Kidney (tissue), 14 donors: ENCODE measurements around the gene OTOF. TPM values are rescaled to one million over a fixed set of nuclear protein-coding genes. Genes with fewer than 3 reads are reported as not detected.

Experiments used
- DNase-seq, 5 donors: peaks; one replicate each; pipeline ENCODE4 v3.0.0-alpha.2; 2013 to 2020
- FAIRE-seq: peaks from 2 replicates; lab custom pipeline; 2012; peaks lifted over from hg19 to GRCh38; lab: Jason Lieb, UNC
- H3K27ac ChIP-seq, 2 donors: one replicate each; pipeline ENCODE4 v1.7.0; 2013; ENCODE audit warnings: low read depth in 2 of 2, low read length in 2 of 2, inconsistent platforms in 1 of 2
- H3K27me3 ChIP-seq: one replicate; pipeline ENCODE4 v1.7.1; 2013; ENCODE audit warnings: low read length, inconsistent platforms; ENCODE audit not compliant: control insufficient read depth, insufficient read depth
- H3K36me3 ChIP-seq, 3 donors: one replicate each; pipeline versions ENCODE4 v1.7.0 to v1.7.1; 2013; ENCODE audit warnings: low read length in 3 of 3, control low read depth in 1 of 3, inconsistent platforms in 1 of 3; ENCODE audit not compliant: insufficient read depth in 3 of 3, control insufficient read depth in 2 of 3
- H3K4me1 ChIP-seq, 3 donors: one replicate each; pipeline versions ENCODE4 v1.7.0 to v1.7.1; 2013; ENCODE audit warnings: low read length in 3 of 3, inconsistent platforms in 1 of 3, low read depth in 1 of 3; ENCODE audit not compliant: control insufficient read depth in 2 of 3, insufficient read depth in 2 of 3
- H3K4me3 ChIP-seq, 3 donors: one replicate each; pipeline versions ENCODE4 v1.7.0 to v1.8.1; 2013; ENCODE audit warnings: low read length in 3 of 3, control low read depth in 1 of 3, inconsistent platforms in 1 of 3
- H3K9ac ChIP-seq, 3 donors: one replicate each; pipeline versions ENCODE4 v1.7.0 to v1.7.1; 2013; ENCODE audit warnings: low read length in 3 of 3, control low read depth in 1 of 3, inconsistent platforms in 1 of 3
- H3K9me3 ChIP-seq, 3 donors: one replicate each; pipeline versions ENCODE4 v1.7.0 to v1.7.1; 2013; ENCODE audit warnings: low read length in 3 of 3, control low read depth in 1 of 3, inconsistent platforms in 1 of 3; ENCODE audit not compliant: control insufficient read depth in 2 of 3, insufficient read depth in 1 of 3
- intact Hi-C: fragments of 100-400 bp; cut with DNase I; formaldehyde crosslinking; loops from one replicate; pipeline ENCODE4 v1.11.1; 2022
- polyA plus RNA-seq: library from polyadenylated mRNA; stranded (reverse); fragments of 350-450 nt; fragmentation: Illumina TruSeq; extraction: RNeasy Lipid Tissue Mini Kit (QIAGEN cat#74804); gene quantifications from one replicate; pipeline ENCODE4 v1.2.3, GENCODE V29; 2014; ENCODE audit warnings: low read depth, low replicate concordance; ENCODE audit not compliant: insufficient read depth
- total RNA-seq: library from RNA; stranded (reverse); fragmentation: NEBNext Ultra II Directional; extraction: Animal tissue kit (Norgen Biotek cat#: 25700); gene quantifications from one replicate; pipeline ENCODE4 v1.2.1, GENCODE V29; 2021
- TF ChIP-seq, protein P1 (sequence below): IDR thresholded peaks from 3 replicates; pipeline ENCODE4 v1.5.1; 2012; ENCODE audit warnings: mild to moderate bottlenecking, moderate library complexity, borderline replicate concordance; ENCODE audit not compliant: insufficient read depth; ENCODE audit errors: extremely low read depth
- donor health status: control.
- donor health status: control.
- donor health status: control.
- donor health status: control.
- donor health status: control.
- donor health status: DM: yes; HTN: yes; CAD: no.
- donor health status: Normal renal cell carcinoma (clear cell type).

Gene OTOF
- total and polyA plus RNA-seq, 2 donors from 2014 or later = 0.16 TPM; not detected in 1

DNA sequence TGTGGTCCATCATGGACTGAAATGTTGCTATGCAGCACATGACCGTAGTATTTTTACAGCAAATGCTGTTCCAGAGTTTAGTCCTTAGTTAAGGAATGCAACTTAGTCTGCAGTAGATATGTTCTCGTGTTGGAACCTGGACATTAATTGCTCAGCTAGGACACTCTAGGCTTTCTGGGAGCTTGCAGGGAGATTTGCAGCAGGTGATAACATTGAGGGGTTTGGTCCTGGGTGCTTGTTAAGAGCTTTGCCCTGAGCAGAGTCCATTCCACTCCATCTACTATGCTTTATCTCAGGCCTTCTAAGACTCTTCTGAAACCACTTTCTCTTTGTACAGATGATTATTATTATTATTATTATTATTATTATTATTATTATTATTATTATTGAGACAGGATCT is 49.1 kb downstream of the OTOF start:
- no peak for FAIRE-seq

DNA sequence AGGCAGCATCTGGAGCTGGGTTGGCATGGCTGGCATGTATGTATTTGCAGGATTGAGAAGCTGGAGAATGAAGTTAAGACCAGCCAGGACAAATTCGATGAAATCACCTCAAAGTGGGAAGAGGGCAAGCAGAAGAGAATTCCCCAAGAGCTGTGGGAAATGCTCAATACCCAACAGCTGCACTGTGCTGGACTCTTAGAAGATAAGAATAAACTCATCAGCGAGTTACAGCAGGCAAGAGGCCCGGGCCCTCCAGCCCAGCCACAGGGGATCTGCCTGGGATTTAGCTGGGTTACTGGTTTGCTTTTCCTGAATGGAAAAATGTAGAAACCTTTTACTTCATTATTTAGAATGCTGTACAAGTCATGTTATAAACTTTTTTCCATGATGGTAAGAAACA is 53.7 kb downstream of the OTOF start:
- no peak for FAIRE-seq
- no peak for DNase-seq
- Histone ChIP-seq H3K9me3 (no peaks in the 10 kb centered on the region), H3K9ac (no peak overlapping the region), H3K36me3 (no peaks in the 10 kb centered on the region), H3K27me3 (no peaks in the 10 kb centered on the region), H3K4me1 (no peaks in the 10 kb centered on the region), H3K4me3 (no peak overlapping the region), H3K27ac (no peak overlapping the region)
- TF ChIP-seq, protein P1, sequence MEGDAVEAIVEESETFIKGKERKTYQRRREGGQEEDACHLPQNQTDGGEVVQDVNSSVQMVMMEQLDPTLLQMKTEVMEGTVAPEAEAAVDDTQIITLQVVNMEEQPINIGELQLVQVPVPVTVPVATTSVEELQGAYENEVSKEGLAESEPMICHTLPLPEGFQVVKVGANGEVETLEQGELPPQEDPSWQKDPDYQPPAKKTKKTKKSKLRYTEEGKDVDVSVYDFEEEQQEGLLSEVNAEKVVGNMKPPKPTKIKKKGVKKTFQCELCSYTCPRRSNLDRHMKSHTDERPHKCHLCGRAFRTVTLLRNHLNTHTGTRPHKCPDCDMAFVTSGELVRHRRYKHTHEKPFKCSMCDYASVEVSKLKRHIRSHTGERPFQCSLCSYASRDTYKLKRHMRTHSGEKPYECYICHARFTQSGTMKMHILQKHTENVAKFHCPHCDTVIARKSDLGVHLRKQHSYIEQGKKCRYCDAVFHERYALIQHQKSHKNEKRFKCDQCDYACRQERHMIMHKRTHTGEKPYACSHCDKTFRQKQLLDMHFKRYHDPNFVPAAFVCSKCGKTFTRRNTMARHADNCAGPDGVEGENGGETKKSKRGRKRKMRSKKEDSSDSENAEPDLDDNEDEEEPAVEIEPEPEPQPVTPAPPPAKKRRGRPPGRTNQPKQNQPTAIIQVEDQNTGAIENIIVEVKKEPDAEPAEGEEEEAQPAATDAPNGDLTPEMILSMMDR = no peak
- intact Hi-C loops = no loop called here

More for the DNA sequence above, 49.1 kb downstream of the OTOF start:
- Histone ChIP-seq H3K27ac (no peak overlapping the region), H3K9me3 (no peaks in the 10 kb centered on the region), H3K27me3 (no peaks in the 10 kb centered on the region), H3K9ac (no peak overlapping the region), H3K4me1 (no peaks in the 10 kb centered on the region), H3K36me3 (no peaks in the 10 kb centered on the region), H3K4me3 (no peak overlapping the region)
- intact Hi-C loops = no loop called here
- DNase-seq = no peak
- TF ChIP-seq, protein P1 = no peak

DNA sequence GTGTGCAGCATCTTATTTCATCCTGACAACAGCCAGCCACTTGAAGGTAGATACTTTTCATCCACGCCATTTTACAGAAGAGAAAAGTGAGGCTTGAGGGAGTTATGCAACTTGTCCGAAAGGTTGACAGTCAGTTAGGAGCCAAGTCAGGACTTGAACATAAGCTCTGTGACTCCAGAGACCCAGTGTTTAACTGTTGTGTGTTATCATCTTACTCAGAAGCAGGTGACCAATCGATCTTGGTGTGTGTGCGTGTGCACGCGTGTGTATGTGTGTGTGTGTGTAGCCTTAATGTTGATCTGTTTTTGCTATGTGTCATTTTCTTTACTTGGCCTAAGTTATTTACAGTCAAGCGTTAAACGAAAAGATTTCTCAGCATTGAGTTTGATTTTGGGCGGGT is 54.2 kb downstream of the OTOF start:
- no peaks in the 10 kb centered on the region for H3K4me1 ChIP-seq
- FAIRE-seq = no peak
- TF ChIP-seq, protein P1 = no peak
- intact Hi-C loops = no loop called here
- no peaks in the 10 kb centered on the region for H3K9me3 ChIP-seq
- H3K36me3 ChIP-seq = no peaks in the 10 kb centered on the region
- DNase-seq = no peak
- H3K4me3 ChIP-seq = no peak overlapping the region
- no peaks in the 10 kb centered on the region for H3K27me3 ChIP-seq
- no peak overlapping the region for H3K27ac ChIP-seq
- H3K9ac ChIP-seq = no peak overlapping the region
